D721Med (cell line): ENCODE data around the gene SCUBE1.
A peak's percentile ranks its signal among the peaks of the same experiment; 100 is the strongest.

Experiments
- DNase-seq: peaks from one replicate; pipeline ENCODE4 v3.0.0; 2011; ENCODE audit warnings: low spot score; ENCODE audit not compliant: insufficient read length
- FAIRE-seq: peaks from 2 replicates; lab custom pipeline; 2011; peaks lifted over from hg19 to GRCh38; lab: Jason Lieb, UNC
- CTCF ChIP-seq: IDR thresholded peaks from 2 replicates; pipeline ENCODE4 v1.5.1; 2012; ENCODE audit warnings: mild to moderate bottlenecking, control low read depth; ENCODE audit not compliant: insufficient read depth; ENCODE audit errors: missing control alignments

Gene SCUBE1

GRCh38 chr22:43343262-43343669 is at the start of gene SCUBE1:
TSS of gene SCUBE1 (minus strand) at chr22:43343372. CDS start at chr22:43343261, 111 bp downstream.
- FAIRE-seq = no peak
- DNase-seq = peak; percentile 62
- TF ChIP-seq CTCF = no peak

GRCh38 chr22:43392385-43392989 is 49.3 kb upstream of the SCUBE1 start:
- DNase-seq (no peak), FAIRE-seq (no peak)
- no peak for TF ChIP-seq CTCF

- TF ChIP-seq CTCF = no peak
- DNase-seq (no peak), FAIRE-seq (no peak)
Observed at GRCh38 chr22:43391306-43391705, 48.1 kb upstream of the SCUBE1 start.

- FAIRE-seq (no peak), DNase-seq (no peak)
- no peak for TF ChIP-seq CTCF
Observed at GRCh38 chr22:43390872-43391271, 47.7 kb upstream of the SCUBE1 start.

- TF ChIP-seq CTCF = no peak
- no peak for DNase-seq
- FAIRE-seq = no peak
Observed at GRCh38 chr22:43390166-43390565, 47.0 kb upstream of the SCUBE1 start.

- TF ChIP-seq CTCF = no peak
- FAIRE-seq = no peak
- DNase-seq = no peak
Observed at GRCh38 chr22:43389227-43389836, 46.2 kb upstream of the SCUBE1 start.

GRCh38 chr22:43388420-43388851 is 45.3 kb upstream of the SCUBE1 start:
- FAIRE-seq = no peak
- peak; percentile 56 for DNase-seq
- peak; percentile 77 for TF ChIP-seq CTCF
